GM21619 (cell line): ENCODE data around the gene GHRHR.

Experiments
- ATAC-seq: cut with Tn5 transposase; IDR thresholded peaks from one replicate; pipeline ENCODE4 v1.9.1; 2021; ENCODE audit not compliant: unreplicated experiment

GHRHR gene

GRCh38 chr7:30965883-30966282, 2.1 kb downstream of the GHRHR start:
- ATAC-seq: no peak

GRCh38 chr7:30968294-30968693, 4.5 kb downstream of the GHRHR start:
- no peak for ATAC-seq

- no peak for ATAC-seq
Observed at GRCh38 chr7:30968747-30969603, 5.2 kb downstream of the GHRHR start.

GRCh38 chr7:30969604-30969970, 5.8 kb downstream of the GHRHR start:
- no peak for ATAC-seq

GRCh38 chr7:30970074-30970473, 6.3 kb downstream of the GHRHR start:
- ATAC-seq: no peak

- no peak for ATAC-seq
Observed at GRCh38 chr7:30970594-30971094, 6.9 kb downstream of the GHRHR start.

- ATAC-seq: no peak
Observed at GRCh38 chr7:30971440-30971839, 7.7 kb downstream of the GHRHR start.

- ATAC-seq: no peak
Observed at GRCh38 chr7:30971840-30972563, 8.2 kb downstream of the GHRHR start.

- ATAC-seq: no peak
Observed at GRCh38 chr7:30973292-30973691, 9.5 kb downstream of the GHRHR start.

GRCh38 chr7:30973791-30974604, 10.2 kb downstream of the GHRHR start:
- no peak for ATAC-seq

- ATAC-seq: peak; percentile 95
Observed at GRCh38 chr7:30974605-30975255, 11.0 kb downstream of the GHRHR start.

GRCh38 chr7:30975256-30975899, 11.6 kb downstream of the GHRHR start:
- peak; percentile 10 for ATAC-seq

- ATAC-seq: no peak
Observed at GRCh38 chr7:30976381-30976780, 12.6 kb downstream of the GHRHR start.

GRCh38 chr7:30977222-30977621, 13.5 kb downstream of the GHRHR start:
- no peak for ATAC-seq

GRCh38 chr7:30977896-30978564, 14.3 kb downstream of the GHRHR start:
- no peak for ATAC-seq

GRCh38 chr7:30979027-30979426, 15.3 kb downstream of the GHRHR start:
- no peak for ATAC-seq

GRCh38 chr7:30980194-30980593, 16.4 kb downstream of the GHRHR start:
- no peak for ATAC-seq

- ATAC-seq: no peak
Observed at GRCh38 chr7:30980751-30981150, 17.0 kb downstream of the GHRHR start.

GRCh38 chr7:30983042-30983913, 19.5 kb downstream of the GHRHR start:
- ATAC-seq: peak; percentile 97
